Panc1 (cell line): ENCODE data around the gene ATP1A3.

Experiments
- CTCF ChIP-seq: fragments of 450-650 bp; IDR thresholded peaks from 2 replicates; pipeline ENCODE4 v1.5.1; 2017; ENCODE audit warnings: mild to moderate bottlenecking
- TCF7L2 ChIP-seq: IDR thresholded peaks from 2 replicates; pipeline ENCODE4 v1.6.1; 2011; ENCODE audit warnings: mild to moderate bottlenecking, low read depth, low read length, inconsistent platforms
- TF ChIP-seq, protein P1 (sequence below), 2 experiments: IDR thresholded peaks; 2 replicates each; pipeline ENCODE4 v1.6.1; 2011 to 2012; ENCODE audit warnings: low read depth in 2 of 2, control low read depth in 1 of 2, low read length in 1 of 2, mild to moderate bottlenecking in 1 of 2, moderate library complexity in 1 of 2; ENCODE audit not compliant: insufficient read depth in 1 of 2

- no peak for TF ChIP-seq CTCF
- TF ChIP-seq TCF7L2 = no peak
- TF ChIP-seq, protein P1, sequence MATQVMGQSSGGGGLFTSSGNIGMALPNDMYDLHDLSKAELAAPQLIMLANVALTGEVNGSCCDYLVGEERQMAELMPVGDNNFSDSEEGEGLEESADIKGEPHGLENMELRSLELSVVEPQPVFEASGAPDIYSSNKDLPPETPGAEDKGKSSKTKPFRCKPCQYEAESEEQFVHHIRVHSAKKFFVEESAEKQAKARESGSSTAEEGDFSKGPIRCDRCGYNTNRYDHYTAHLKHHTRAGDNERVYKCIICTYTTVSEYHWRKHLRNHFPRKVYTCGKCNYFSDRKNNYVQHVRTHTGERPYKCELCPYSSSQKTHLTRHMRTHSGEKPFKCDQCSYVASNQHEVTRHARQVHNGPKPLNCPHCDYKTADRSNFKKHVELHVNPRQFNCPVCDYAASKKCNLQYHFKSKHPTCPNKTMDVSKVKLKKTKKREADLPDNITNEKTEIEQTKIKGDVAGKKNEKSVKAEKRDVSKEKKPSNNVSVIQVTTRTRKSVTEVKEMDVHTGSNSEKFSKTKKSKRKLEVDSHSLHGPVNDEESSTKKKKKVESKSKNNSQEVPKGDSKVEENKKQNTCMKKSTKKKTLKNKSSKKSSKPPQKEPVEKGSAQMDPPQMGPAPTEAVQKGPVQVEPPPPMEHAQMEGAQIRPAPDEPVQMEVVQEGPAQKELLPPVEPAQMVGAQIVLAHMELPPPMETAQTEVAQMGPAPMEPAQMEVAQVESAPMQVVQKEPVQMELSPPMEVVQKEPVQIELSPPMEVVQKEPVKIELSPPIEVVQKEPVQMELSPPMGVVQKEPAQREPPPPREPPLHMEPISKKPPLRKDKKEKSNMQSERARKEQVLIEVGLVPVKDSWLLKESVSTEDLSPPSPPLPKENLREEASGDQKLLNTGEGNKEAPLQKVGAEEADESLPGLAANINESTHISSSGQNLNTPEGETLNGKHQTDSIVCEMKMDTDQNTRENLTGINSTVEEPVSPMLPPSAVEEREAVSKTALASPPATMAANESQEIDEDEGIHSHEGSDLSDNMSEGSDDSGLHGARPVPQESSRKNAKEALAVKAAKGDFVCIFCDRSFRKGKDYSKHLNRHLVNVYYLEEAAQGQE (IDR thresholded peaks at IDR 0.05; ENCODE audit: insufficient read depth in 1 of 2, low read depth in 2 of 2, low read length in 1 of 2) = no peak
Measured at GRCh38 chr19:41971363-41971762, 22.7 kb downstream of the ATP1A3 start.
